Astrocyte (in vitro differentiated cells and primary cell): ENCODE measurements around the gene PMEL. TPM values are rescaled to one million over a fixed set of nuclear protein-coding genes. Genes with fewer than 3 reads are reported as not detected.
A peak's percentile ranks its signal among the peaks of the same experiment; 100 is the strongest.
"Not testable (repeated sequence)": the region's sequence is repeated elsewhere in the genome, so short reads cannot be mapped to it uniquely, and the experiment has no call there.

Experiments used
- DNase-seq: peaks from one replicate; pipeline ENCODE4 v3.0.0-alpha.2; 2010; ENCODE audit warnings: low read depth
- FAIRE-seq: peaks from 2 replicates; lab custom pipeline; 2011; peaks lifted over from hg19 to GRCh38; lab: Jason Lieb, UNC
- H2AFZ ChIP-seq: 2 replicates; pipeline ENCODE4 v1.6.0; 2012; ENCODE audit warnings: low read depth, low read length, inconsistent platforms
- H3K27ac ChIP-seq: 2 replicates; pipeline ENCODE4 v1.5.1; 2011; ENCODE audit warnings: low read depth, low read length, inconsistent platforms
- H3K27me3 ChIP-seq: 2 replicates; pipeline ENCODE4 v1.6.0; 2011; ENCODE audit warnings: low read length, inconsistent platforms; ENCODE audit not compliant: insufficient read depth
- H3K36me3 ChIP-seq: 2 replicates; pipeline ENCODE4 v1.5.1; 2011; ENCODE audit warnings: low read length, inconsistent platforms; ENCODE audit not compliant: insufficient read depth
- H3K4me1 ChIP-seq: 2 replicates; pipeline ENCODE4 v1.5.1; 2011; ENCODE audit warnings: low read length, inconsistent platforms; ENCODE audit not compliant: insufficient read depth
- H3K4me2 ChIP-seq: 2 replicates; pipeline ENCODE4 v1.6.0; 2012; ENCODE audit warnings: low read length, inconsistent platforms
- H3K4me3 ChIP-seq: 2 replicates; pipeline ENCODE4 v1.5.1; 2011; ENCODE audit warnings: low read depth, mild to moderate bottlenecking, low read length, inconsistent platforms; ENCODE audit not compliant: insufficient read depth
- H3K79me2 ChIP-seq: 2 replicates; pipeline ENCODE4 v1.6.0; 2012; ENCODE audit warnings: mild to moderate bottlenecking, low read length, inconsistent platforms; ENCODE audit not compliant: insufficient read depth
- H3K9ac ChIP-seq: 2 replicates; pipeline ENCODE4 v1.6.0; 2012; ENCODE audit warnings: mild to moderate bottlenecking, low read length, inconsistent platforms
- H3K9me3 ChIP-seq: 2 replicates; pipeline ENCODE4 v1.5.1; 2012; ENCODE audit warnings: low read depth, mild to moderate bottlenecking, low read length, inconsistent platforms; ENCODE audit not compliant: insufficient read depth
- H4K20me1 ChIP-seq: 2 replicates; pipeline ENCODE4 v1.6.0; 2012; ENCODE audit warnings: low read length, inconsistent platforms; ENCODE audit not compliant: insufficient read depth
- H3K27ac Mint-ChIP-seq: one replicate; pipeline ENCODE4 v1.8.0; 2021; ENCODE audit warnings: mild to moderate bottlenecking, mixed read lengths; ENCODE audit not compliant: unreplicated experiment
- H3K27me3 Mint-ChIP-seq: one replicate; pipeline ENCODE4 v1.8.0; 2021; ENCODE audit warnings: low read depth, mixed read lengths; ENCODE audit not compliant: unreplicated experiment
- H3K36me3 Mint-ChIP-seq: one replicate; pipeline ENCODE4 v1.8.0; 2021; ENCODE audit warnings: low read depth, mixed read lengths; ENCODE audit not compliant: unreplicated experiment
- H3K4me1 Mint-ChIP-seq: one replicate; pipeline ENCODE4 v1.8.0; 2021; ENCODE audit warnings: low read depth, mixed read lengths; ENCODE audit not compliant: unreplicated experiment
- H3K4me3 Mint-ChIP-seq: one replicate; pipeline ENCODE4 v1.8.0; 2021; ENCODE audit warnings: mild to moderate bottlenecking, moderate library complexity, mixed read lengths; ENCODE audit not compliant: unreplicated experiment
- H3K9me3 Mint-ChIP-seq: one replicate; pipeline ENCODE4 v1.8.0; 2021; ENCODE audit warnings: mild to moderate bottlenecking, mixed read lengths; ENCODE audit not compliant: unreplicated experiment
- CTCF ChIP-seq: IDR thresholded peaks from 2 replicates; pipeline ENCODE4 v1.5.1; 2011; ENCODE audit warnings: low read depth, mild to moderate bottlenecking, inconsistent platforms, low read length, moderate library complexity; ENCODE audit not compliant: insufficient read depth
- EZH2 ChIP-seq: IDR thresholded peaks from 2 replicates; pipeline ENCODE4 v1.6.1; 2012; ENCODE audit warnings: mild to moderate bottlenecking, low read length, inconsistent platforms; ENCODE audit not compliant: insufficient read depth
- total RNA-seq: library from RNA; stranded (reverse); gene quantifications from 2 replicates; pipeline ENCODE4 v1.2.1, GENCODE V29; 2021

The PMEL gene
- total RNA-seq, 1 donor from 2014 or later: 13.8 TPM

DNA sequence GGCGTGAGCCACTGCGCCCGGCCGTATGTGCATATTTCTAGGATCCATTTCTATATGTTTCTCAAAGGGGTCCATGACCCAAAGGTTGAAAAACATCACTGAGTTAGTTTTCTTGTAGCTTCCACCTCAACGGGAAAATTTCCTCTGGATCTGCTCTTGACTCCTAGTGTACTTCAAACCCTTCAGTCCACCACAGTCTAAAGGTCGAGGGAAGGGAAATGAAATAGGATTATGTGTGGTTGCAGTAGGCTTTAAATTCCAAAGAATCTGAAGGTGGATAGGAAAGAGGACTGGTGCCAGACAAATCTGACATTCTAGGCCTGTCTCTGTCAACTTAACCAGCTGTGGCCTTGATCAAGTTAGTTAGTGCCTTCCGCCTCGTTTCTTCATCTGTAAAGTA is 29.5 kb upstream of the PMEL start:
- Mint-ChIP-seq H3K27ac (no peak overlapping the region), H3K36me3 (peaks cover 14% of the 10 kb centered on the region), H3K4me1 (no peaks in the 10 kb centered on the region), H3K4me3 (no peak overlapping the region), H3K9me3 (no peaks in the 10 kb centered on the region), H3K27me3 (no peaks in the 10 kb centered on the region)
- Histone ChIP-seq H3K9ac (no peak overlapping the region), H3K36me3 (peaks cover 38% of the 10 kb centered on the region), H4K20me1 (no peaks in the 10 kb centered on the region), H3K79me2 (peaks cover 6% of the 10 kb centered on the region), H3K4me1 (peaks cover 6% of the 10 kb centered on the region), H3K4me2 (no peak overlapping the region), H3K4me3 (no peak overlapping the region), H3K9me3 (no peaks in the 10 kb centered on the region), H3K27ac (no peak overlapping the region), H2AFZ (no peak overlapping the region), H3K27me3 (no peaks in the 10 kb centered on the region)
- no peak for FAIRE-seq
- no peak for TF ChIP-seq EZH2
- TF ChIP-seq CTCF: no peak
- DNase-seq: no peak

GRCh38 chr12:55993230-55993853 is 27.5 kb upstream of the PMEL start:
- Mint-ChIP-seq H3K27ac (no peak overlapping the region), H3K9me3 (no peaks in the 10 kb centered on the region), H3K36me3 (peaks cover 17% of the 10 kb centered on the region), H3K4me3 (peak overlapping the region; percentile 34), H3K27me3 (no peaks in the 10 kb centered on the region), H3K4me1 (no peaks in the 10 kb centered on the region)
- Histone ChIP-seq H3K4me1 (peaks cover 6% of the 10 kb centered on the region), H3K27me3 (no peaks in the 10 kb centered on the region), H3K9me3 (no peaks in the 10 kb centered on the region), H3K36me3 (peaks cover 47% of the 10 kb centered on the region), H3K4me2 (no peak overlapping the region), H3K79me2 (peaks cover 6% of the 10 kb centered on the region), H3K4me3 (no peak overlapping the region), H2AFZ (no peak overlapping the region), H4K20me1 (no peaks in the 10 kb centered on the region), H3K27ac (no peak overlapping the region), H3K9ac (no peak overlapping the region)
- FAIRE-seq: no peak
- no peak for DNase-seq
- TF ChIP-seq CTCF: no peak
- no peak for TF ChIP-seq EZH2

- DNase-seq: no peak
- Mint-ChIP-seq H3K36me3 (peaks cover 23% of the 10 kb centered on the region), H3K9me3 (no peaks in the 10 kb centered on the region), H3K4me1 (no peaks in the 10 kb centered on the region), H3K4me3 (no peak overlapping the region), H3K27me3 (no peaks in the 10 kb centered on the region), H3K27ac (no peak overlapping the region)
- no peaks in the 10 kb centered on the region for H3K4me1 ChIP-seq
- H3K9me3 ChIP-seq: no peaks in the 10 kb centered on the region
- H2AFZ ChIP-seq: no peak overlapping the region
- H3K4me3 ChIP-seq: no peak overlapping the region
- no peak for FAIRE-seq
- H3K27me3 ChIP-seq: no peaks in the 10 kb centered on the region
- H3K27ac ChIP-seq: no peak overlapping the region
- TF ChIP-seq EZH2 (no peak), CTCF (no peak)
- H3K36me3 ChIP-seq: peaks cover 56% of the 10 kb centered on the region
- no peak overlapping the region for H3K4me2 ChIP-seq
- no peak overlapping the region for H3K9ac ChIP-seq
- no peaks in the 10 kb centered on the region for H3K79me2 ChIP-seq
- no peaks in the 10 kb centered on the region for H4K20me1 ChIP-seq
Measured at GRCh38 chr12:55991110-55991509, 25.3 kb upstream of the PMEL start.

- not testable (repeated sequence) for H3K4me3 Mint-ChIP-seq, H3K4me1 ChIP-seq, H3K4me2 ChIP-seq, H3K9ac ChIP-seq, DNase-seq, H2AFZ ChIP-seq, H3K27me3 Mint-ChIP-seq, H3K4me1 Mint-ChIP-seq, H3K27ac Mint-ChIP-seq, H3K4me3 ChIP-seq, H3K9me3 Mint-ChIP-seq, H3K27ac ChIP-seq, H3K9me3 ChIP-seq, H3K27me3 ChIP-seq, FAIRE-seq
- H3K79me2 ChIP-seq: peaks cover 17% of the 10 kb centered on the region
- peaks cover 38% of the 10 kb centered on the region for H3K36me3 ChIP-seq
- peaks cover 28% of the 10 kb centered on the region for H4K20me1 ChIP-seq
- H3K36me3 Mint-ChIP-seq: peaks cover 27% of the 10 kb centered on the region
Measured at GRCh38 chr12:55985976-55986375, 20.1 kb upstream of the PMEL start.
